AG10803 (cell line): ENCODE data around the gene TBXAS1.

Experiments
- DNase-seq: peaks from one replicate; pipeline ENCODE4 v3.0.0; 2010; ENCODE audit warnings: low read depth
- H3K4me3 ChIP-seq: 2 replicates; pipeline ENCODE4 v1.5.1; 2011; ENCODE audit warnings: mild to moderate bottlenecking, low read length, control low read depth
- CTCF ChIP-seq: conservative IDR thresholded peaks from 2 replicates; pipeline ENCODE4 v1.5.1; 2011; ENCODE audit warnings: mild to moderate bottlenecking, low read length, control low read depth, inconsistent platforms

TBXAS1 gene

GRCh38 chr7:140048138-140048537 is 219.1 kb downstream of the TBXAS1 start:
- no peak overlapping the region for H3K4me3 ChIP-seq
- no peak for TF ChIP-seq CTCF

GRCh38 chr7:140048989-140049338 is 219.9 kb downstream of the TBXAS1 start:
- H3K4me3 ChIP-seq, result no peak overlapping the region
- no peak for DNase-seq
- no peak for TF ChIP-seq CTCF

More at GRCh38 chr7:140048138-140048537, 219.1 kb downstream of the TBXAS1 start:
- DNase-seq, result no peak

- TF ChIP-seq CTCF, result no peak
- DNase-seq, result no peak
- H3K4me3 ChIP-seq, result no peak overlapping the region
Observed at GRCh38 chr7:140049339-140050024, 220.4 kb downstream of the TBXAS1 start.

GRCh38 chr7:140050100-140050499 is 221.0 kb downstream of the TBXAS1 start:
- no peak for DNase-seq
- no peak for TF ChIP-seq CTCF
- no peak overlapping the region for H3K4me3 ChIP-seq

- no peak for DNase-seq
- TF ChIP-seq CTCF, result no peak
- H3K4me3 ChIP-seq, result no peak overlapping the region
Observed at GRCh38 chr7:140051820-140052219, 222.8 kb downstream of the TBXAS1 start.

GRCh38 chr7:140053812-140054539 is 224.9 kb downstream of the TBXAS1 start:
- DNase-seq, result no peak
- no peak overlapping the region for H3K4me3 ChIP-seq
- TF ChIP-seq CTCF, result no peak

- H3K4me3 ChIP-seq, result no peak overlapping the region
- no peak for TF ChIP-seq CTCF
- no peak for DNase-seq
Observed at GRCh38 chr7:140054751-140055150, 225.7 kb downstream of the TBXAS1 start.
